ENCODE measurements around the gene BTN2A1. TPM values are rescaled to one million over a fixed set of nuclear protein-coding genes. Genes with fewer than 3 reads are reported as not detected.

Gene BTN2A1
- total and polyA plus RNA-seq, 9 of the 15 experiments (the other 6 are each of a cell fraction or from before 2014, with no cell fraction given): 6.7 to 22.1 (median 16.4) TPM

GRCh38 chr6:26439151-26440125, 18.3 kb upstream of the BTN2A1 start (continued):
- TF ChIP-seq CHD7 (IDR thresholded peaks at IDR 0.05; ENCODE audit: low read depth, low read length): no peak
- no peak for TF ChIP-seq KDM2B (CRISPR knock-in tag; IDR thresholded peaks at IDR 0.05)
- no peak for TF ChIP-seq MBD2 (IDR thresholded peaks at IDR 0.05; ENCODE audit: borderline replicate concordance, low read depth)
- TF ChIP-seq ZZZ3 (IDR thresholded peaks at IDR 0.05): no peak
